Measurements from ENCODE around the gene TRERF1.

DNA sequence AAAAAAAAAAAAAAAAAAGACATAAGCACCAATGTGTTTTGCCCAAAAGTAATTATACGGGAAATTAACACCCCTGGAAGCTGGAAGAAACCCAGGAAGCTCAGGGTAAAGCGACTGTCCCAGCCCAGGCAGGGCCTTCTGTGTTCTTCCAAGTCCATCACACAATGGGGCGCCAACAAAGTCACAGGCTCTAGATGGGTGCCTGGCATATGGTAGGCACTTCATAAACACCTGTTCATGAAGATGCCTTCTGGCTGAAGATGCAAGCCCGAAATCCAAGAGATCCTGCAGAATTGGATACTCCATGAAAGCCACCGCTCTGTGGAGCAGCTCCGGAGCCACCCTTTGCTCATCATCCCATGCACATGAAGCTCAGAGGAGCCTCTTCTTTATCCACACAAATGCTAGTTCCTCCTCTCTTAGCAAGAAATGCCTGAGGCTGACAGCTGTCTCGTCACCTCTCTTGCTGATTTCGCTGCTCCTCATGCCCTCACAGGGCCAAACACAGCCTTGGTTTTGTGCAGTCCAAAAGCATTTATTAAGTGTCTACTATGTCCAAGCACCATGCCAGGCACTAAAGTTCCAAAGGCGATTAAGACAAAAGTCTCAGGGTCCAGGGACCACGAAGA lies 76.6 kb downstream of the TRERF1 start:
- TF ChIP-seq POLR2A (IDR thresholded peaks at IDR 0.05): no peak
- TF ChIP-seq, protein P1, sequence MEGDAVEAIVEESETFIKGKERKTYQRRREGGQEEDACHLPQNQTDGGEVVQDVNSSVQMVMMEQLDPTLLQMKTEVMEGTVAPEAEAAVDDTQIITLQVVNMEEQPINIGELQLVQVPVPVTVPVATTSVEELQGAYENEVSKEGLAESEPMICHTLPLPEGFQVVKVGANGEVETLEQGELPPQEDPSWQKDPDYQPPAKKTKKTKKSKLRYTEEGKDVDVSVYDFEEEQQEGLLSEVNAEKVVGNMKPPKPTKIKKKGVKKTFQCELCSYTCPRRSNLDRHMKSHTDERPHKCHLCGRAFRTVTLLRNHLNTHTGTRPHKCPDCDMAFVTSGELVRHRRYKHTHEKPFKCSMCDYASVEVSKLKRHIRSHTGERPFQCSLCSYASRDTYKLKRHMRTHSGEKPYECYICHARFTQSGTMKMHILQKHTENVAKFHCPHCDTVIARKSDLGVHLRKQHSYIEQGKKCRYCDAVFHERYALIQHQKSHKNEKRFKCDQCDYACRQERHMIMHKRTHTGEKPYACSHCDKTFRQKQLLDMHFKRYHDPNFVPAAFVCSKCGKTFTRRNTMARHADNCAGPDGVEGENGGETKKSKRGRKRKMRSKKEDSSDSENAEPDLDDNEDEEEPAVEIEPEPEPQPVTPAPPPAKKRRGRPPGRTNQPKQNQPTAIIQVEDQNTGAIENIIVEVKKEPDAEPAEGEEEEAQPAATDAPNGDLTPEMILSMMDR (IDR thresholded peaks at IDR 0.05): no peak
